ENCODE data around the gene GCC2. TPM values are rescaled to one million over a fixed set of nuclear protein-coding genes. Genes with fewer than 3 reads are reported as not detected.

GCC2 gene
- total and polyA plus RNA-seq, 2 of the 13 experiments (the other 11 are each of a cell fraction or from before 2014, with no cell fraction given): 17.6 to 22.5 TPM

GRCh38 chr2:108533832-108534583 lies 85.0 kb downstream of the GCC2 start, which contains the start of gene LIMS1:
LIMS1 (plus strand) TSS chr2:108534470; CDS start chr2:108534563, 93 bp downstream.
- no peaks in the 10 kb centered on the region for H3K9me3 ChIP-seq (ENCODE audit: low read length)
- H3K4me3 ChIP-seq (replicated peaks in 1 of 3; ENCODE audit: insufficient read depth in 1 of 3, low read depth in 2 of 3, low read length in 3 of 3): peak within 1 kb of the TSS; percentile 95 to 99 (median 97)
- intact Hi-C loops (cut with micrococcal nuclease; ENCODE audit: unreplicated experiment) (loop anchor here (2.0 to 5.0 kb wide), 3 partner anchors 42 to 147 kb away; partner anchors contain the start of gene GCC2), in situ Hi-C loops (cut with HindIII; ENCODE audit: extremely low pct_ligation_motif_present, low pct_unique_long_range_greater_than_20kb) (no loop called here)
- H2AFZ ChIP-seq (ENCODE audit: low read length): no peak within 1 kb of the TSS
- H3K4me1 ChIP-seq (ENCODE audit: insufficient read depth, low read length): peaks cover 61% of the 10 kb centered on the region
- H3K27ac ChIP-seq (ENCODE audit: extremely low read length, insufficient read depth, low read length): peak within 1 kb of the TSS; percentile 96
- FAIRE-seq: no peak
- ATAC-seq: peak; percentile 91
- ChIA-PET CTCF (ENCODE audit: low intra/inter-chr PET ratio, low total read pairs) (no interaction called here), POLR2A (interaction anchor here (0.7 to 2.1 kb wide), 21 partner anchors 8 to 1090 kb away, joined by 3 to 26 read pairs (median 4); partner anchors contain the start of genes GCC2 and SULT1C4)
- H3K36me3 ChIP-seq (replicated peaks in 1 of 2; ENCODE audit: control insufficient read depth in 1 of 2, insufficient read depth in 2 of 2, low read length in 2 of 2): no peaks in the 10 kb centered on the region
- peaks cover 44% of the 10 kb centered on the region for H3K79me2 ChIP-seq (ENCODE audit: insufficient read depth, low read length)
- peak; percentile 82 for DNase-seq (ENCODE audit: low spot score)
- no TSS peak for BruUV-seq (replicated peaks)
- no peaks in the 10 kb centered on the region; a peak in 1 of 5 replicates for H3K27me3 ChIP-seq (ENCODE audit: control insufficient read depth in 1 of 2, insufficient read depth in 2 of 2, low read length in 2 of 2)
- 2% methylated on average over 53 of the region's 87 CpGs for WGBS (ENCODE audit: low lambda C conversion rate)
- peak within 1 kb of the TSS; percentile 97 for H3K9ac ChIP-seq (ENCODE audit: insufficient read depth, low read depth, low read length)
- peak within 1 kb of the TSS; percentile 87 for H3K4me2 ChIP-seq (ENCODE audit: low read depth, low read length)
- peaks cover 36% of the 10 kb centered on the region for H4K20me1 ChIP-seq (ENCODE audit: insufficient read depth, low read length)
- TF ChIP-seq ZNF430 (CRISPR knock-in tag; IDR thresholded peaks at IDR 0.05) (peak; percentile 94), ZBTB7B (CRISPR knock-in tag; IDR thresholded peaks at IDR 0.05) (peak; percentile 91), JDP2 (CRISPR knock-in tag; IDR thresholded peaks at IDR 0.05; ENCODE audit: borderline replicate concordance) (no peak), RBM22 (optimal IDR thresholded peaks at IDR 0.05; ENCODE audit: low read length) (peak; percentile 64), HIVEP1 (CRISPR knock-in tag; IDR thresholded peaks at IDR 0.05) (peak; percentile 84), ZNF160 (CRISPR knock-in tag; IDR thresholded peaks at IDR 0.05) (peak; percentile 91), ZNF350 (CRISPR knock-in tag; IDR thresholded peaks at IDR 0.05; ENCODE audit: borderline replicate concordance, low read depth) (peak; percentile 93), RNF2 (conservative IDR thresholded peaks at IDR 0.05; ENCODE audit: low read depth) (0 out of 2 replicates have a peak, but pooled peaks have one; percentile 77), SETDB1 (CRISPR knock-in tag; IDR thresholded peaks at IDR 0.05; ENCODE audit: borderline replicate concordance) (no peak), ZNF550 (CRISPR knock-in tag; IDR thresholded peaks at IDR 0.05; ENCODE audit: borderline replicate concordance) (peak; percentile 69; the same call in 1 of the 2 replicates), SP4 (CRISPR knock-in tag; IDR thresholded peaks at IDR 0.05) (peak; percentile 97), E2F5 (CRISPR knock-in tag; conservative IDR thresholded peaks at IDR 0.05) (no peak; the same call in 1 of the 2 replicates), ZNF253 (CRISPR knock-in tag; IDR thresholded peaks at IDR 0.05; ENCODE audit: borderline replicate concordance) (no peak), ATF6 (CRISPR knock-in tag; conservative IDR thresholded peaks at IDR 0.05) (peak; percentile 89; the same call in 1 of the 2 replicates), SRSF1 (optimal IDR thresholded peaks at IDR 0.05; ENCODE audit: low read depth, low read length) (peak; percentile 87)
- TF ChIP-seq, protein P1, sequence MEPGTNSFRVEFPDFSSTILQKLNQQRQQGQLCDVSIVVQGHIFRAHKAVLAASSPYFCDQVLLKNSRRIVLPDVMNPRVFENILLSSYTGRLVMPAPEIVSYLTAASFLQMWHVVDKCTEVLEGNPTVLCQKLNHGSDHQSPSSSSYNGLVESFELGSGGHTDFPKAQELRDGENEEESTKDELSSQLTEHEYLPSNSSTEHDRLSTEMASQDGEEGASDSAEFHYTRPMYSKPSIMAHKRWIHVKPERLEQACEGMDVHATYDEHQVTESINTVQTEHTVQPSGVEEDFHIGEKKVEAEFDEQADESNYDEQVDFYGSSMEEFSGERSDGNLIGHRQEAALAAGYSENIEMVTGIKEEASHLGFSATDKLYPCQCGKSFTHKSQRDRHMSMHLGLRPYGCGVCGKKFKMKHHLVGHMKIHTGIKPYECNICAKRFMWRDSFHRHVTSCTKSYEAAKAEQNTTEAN (CRISPR knock-in tag; conservative IDR thresholded peaks at IDR 0.05): peak; percentile 77; the same call in 1 of the 2 replicates
- TF ChIP-seq, protein P2, sequence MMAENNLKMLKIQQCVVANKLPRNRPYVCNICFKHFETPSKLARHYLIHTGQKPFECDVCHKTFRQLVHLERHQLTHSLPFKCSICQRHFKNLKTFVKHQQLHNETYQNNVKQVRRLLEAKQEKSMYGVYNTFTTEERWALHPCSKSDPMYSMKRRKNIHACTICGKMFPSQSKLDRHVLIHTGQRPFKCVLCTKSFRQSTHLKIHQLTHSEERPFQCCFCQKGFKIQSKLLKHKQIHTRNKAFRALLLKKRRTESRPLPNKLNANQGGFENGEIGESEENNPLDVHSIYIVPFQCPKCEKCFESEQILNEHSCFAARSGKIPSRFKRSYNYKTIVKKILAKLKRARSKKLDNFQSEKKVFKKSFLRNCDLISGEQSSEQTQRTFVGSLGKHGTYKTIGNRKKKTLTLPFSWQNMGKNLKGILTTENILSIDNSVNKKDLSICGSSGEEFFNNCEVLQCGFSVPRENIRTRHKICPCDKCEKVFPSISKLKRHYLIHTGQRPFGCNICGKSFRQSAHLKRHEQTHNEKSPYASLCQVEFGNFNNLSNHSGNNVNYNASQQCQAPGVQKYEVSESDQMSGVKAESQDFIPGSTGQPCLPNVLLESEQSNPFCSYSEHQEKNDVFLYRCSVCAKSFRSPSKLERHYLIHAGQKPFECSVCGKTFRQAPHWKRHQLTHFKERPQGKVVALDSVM (CRISPR knock-in tag; IDR thresholded peaks at IDR 0.05): peak; percentile 35; the same call in 1 of the 2 replicates
